ACHN (cell line): ENCODE measurements around the gene MAG.

Experiments
- DNase-seq: peaks from one replicate; pipeline ENCODE4 v3.0.0-alpha.2; 2015
- in situ Hi-C: cut with HindIII; loops from 2 replicates; pipeline ENCODE4 v1.10.0; 2017; ENCODE audit warnings: low sequenced_read_pairs, low pct_ligation_motif_present, low pct_unique_long_range_greater_than_20kb

Gene MAG

DNA sequence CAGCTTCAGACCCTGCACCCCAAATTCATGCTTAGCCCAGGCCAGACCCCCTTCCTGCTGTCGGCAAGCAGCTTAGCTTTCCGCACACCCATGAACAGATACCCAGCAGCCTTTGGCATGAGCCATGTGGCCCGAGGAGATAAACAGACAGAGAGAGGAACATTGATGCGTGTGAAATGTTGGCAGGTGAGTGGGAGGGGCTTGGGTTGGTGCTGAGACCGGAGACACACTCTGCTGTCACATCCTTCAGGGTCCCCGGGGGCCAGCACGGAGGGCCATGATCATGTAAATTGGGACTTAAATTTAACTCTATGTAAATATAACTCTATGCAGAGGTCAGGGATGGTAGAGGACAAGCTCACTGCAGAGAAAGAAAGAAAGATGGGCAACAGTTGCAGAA is 38.5 kb downstream of the MAG start:
- DNase-seq: no peak
- in situ Hi-C loops: no loop called here

GRCh38 chr19:35331551-35332214 is 39.7 kb downstream of the MAG start:
- DNase-seq: no peak
- in situ Hi-C loops: no loop called here

DNA sequence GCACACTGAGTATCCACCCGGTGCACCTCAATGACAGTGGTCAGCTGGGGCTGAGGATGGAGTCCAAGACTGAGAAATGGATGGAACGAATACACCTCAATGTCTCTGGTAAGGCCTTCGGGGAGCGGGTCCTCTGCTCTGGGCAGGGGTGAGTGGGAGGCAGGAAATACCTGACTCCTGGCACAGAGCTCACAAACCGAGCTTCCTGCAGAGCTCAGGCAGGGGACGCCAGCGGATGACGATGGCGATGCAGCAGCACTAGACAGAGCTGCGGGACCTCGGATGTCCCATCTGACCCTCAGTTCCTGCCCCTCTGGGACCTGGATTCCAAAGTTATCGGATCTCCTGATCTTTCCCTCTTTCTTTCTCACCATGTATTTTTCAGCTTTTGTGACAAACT is 40.9 kb downstream of the MAG start:
- in situ Hi-C loops: no loop called here

DNA sequence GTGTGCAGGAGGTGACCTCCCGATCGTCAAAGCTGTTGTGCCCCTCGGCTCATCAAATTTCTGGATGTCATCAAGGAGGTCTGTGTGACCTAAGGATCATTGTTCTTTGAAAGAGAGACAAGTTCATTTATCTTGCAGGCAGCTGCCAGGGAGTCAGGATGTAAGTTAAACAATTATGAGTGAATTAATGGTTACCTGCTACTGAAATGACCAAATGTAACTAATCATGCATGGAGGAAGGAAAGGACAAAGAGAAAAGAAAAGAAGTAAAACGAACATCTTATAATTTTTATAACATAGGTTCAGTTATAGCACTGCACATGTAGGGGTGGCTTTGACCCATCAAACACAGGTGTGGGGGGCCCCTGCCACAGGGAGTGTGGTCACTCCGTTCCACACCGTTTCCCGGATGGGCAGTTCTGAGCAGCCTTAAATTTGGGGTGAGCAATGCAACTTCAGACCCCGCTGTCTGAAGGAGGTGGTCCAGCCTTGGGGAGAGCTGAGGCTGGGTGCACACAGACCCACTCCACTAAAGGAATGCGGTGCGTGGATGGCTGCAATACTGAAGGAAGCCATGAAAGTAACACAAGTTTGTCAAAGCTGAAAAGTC is 42.3 kb downstream of the MAG start:
- in situ Hi-C loops: no loop called here
- no peak for DNase-seq

More for the DNA sequence above, 40.9 kb downstream of the MAG start:
- no peak for DNase-seq

- in situ Hi-C loops: no loop called here
- DNase-seq: no peak
Observed at GRCh38 chr19:35336166-35336955, 44.4 kb downstream of the MAG start.

DNA sequence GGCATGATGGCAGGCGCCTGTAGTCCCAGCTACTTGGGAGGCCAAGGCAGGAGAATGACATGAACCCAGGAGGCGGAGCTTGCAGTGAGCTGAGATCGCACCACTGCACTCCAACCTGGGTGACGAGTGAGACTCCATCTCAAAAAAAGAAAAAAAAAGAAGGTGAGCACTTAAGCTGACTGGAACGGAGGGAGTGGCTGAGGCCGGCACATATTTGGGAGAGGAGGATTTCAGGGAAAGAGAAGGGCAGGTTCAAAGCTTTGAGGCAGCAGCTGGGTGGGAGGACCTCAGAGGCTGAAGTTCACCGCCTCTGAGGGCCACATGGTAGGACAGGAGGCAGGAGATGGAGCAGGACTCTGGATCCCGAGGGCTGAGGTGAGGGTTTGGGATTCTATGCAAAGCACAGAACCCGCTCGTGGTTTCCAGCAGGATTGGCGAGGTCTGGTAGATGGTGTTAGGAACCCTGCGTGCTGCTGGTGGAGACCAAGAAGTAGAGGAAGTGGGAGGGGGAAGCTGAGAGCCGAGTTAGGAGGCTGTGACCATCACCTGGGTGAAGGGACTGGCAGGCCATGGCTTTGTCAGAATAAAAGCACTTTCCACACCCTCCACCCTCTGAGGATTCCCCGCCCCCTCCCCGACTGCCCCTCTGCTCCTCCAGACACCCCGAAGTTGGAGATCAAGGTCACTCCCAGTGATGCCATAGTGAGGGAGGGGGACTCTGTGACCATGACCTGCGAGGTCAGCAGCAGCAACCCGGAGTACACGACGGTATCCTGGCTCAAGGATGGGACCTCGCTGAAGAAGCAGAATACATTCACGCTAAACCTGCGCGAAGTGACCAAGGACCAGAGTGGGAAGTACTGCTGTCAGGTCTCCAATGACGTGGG is 45.4 kb downstream of the MAG start:
- DNase-seq: no peak
- in situ Hi-C loops: no loop called here

DNA sequence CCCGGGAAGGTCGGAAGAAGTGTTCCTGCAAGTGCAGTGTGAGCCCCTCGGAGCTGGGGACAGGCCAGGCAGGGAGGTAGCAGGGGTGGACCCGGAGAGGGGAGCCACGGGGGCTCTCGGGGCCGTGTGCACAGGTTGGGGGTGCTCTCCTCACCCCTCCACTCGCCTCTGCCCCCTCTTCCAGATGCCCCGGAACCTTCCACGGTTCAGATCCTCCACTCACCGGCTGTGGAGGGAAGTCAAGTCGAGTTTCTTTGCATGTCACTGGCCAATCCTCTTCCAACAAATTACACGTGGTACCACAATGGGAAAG is 46.0 kb downstream of the MAG start:
- no peak for DNase-seq
- in situ Hi-C loops: no loop called here

GRCh38 chr19:35340431-35340830 is 48.5 kb downstream of the MAG start:
- DNase-seq: no peak
- in situ Hi-C loops: no loop called here

DNA sequence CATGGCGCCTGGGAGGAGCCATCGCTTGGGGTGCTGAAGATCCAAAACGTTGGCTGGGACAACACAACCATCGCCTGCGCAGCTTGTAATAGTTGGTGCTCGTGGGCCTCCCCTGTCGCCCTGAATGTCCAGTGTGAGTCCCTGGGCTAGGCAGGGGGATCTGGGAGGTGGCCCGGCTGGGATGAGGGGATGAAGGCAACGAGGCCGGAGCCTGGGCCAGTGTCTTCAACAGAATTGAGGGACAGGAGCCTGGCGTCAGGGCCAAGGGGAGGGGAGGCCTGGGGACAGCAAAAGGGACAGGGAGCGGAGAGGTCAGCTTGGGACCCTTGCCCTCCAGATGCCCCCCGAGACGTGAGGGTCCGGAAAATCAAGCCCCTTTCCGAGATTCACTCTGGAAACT is 49.0 kb downstream of the MAG start:
- in situ Hi-C loops: no loop called here
- no peak for DNase-seq

DNA sequence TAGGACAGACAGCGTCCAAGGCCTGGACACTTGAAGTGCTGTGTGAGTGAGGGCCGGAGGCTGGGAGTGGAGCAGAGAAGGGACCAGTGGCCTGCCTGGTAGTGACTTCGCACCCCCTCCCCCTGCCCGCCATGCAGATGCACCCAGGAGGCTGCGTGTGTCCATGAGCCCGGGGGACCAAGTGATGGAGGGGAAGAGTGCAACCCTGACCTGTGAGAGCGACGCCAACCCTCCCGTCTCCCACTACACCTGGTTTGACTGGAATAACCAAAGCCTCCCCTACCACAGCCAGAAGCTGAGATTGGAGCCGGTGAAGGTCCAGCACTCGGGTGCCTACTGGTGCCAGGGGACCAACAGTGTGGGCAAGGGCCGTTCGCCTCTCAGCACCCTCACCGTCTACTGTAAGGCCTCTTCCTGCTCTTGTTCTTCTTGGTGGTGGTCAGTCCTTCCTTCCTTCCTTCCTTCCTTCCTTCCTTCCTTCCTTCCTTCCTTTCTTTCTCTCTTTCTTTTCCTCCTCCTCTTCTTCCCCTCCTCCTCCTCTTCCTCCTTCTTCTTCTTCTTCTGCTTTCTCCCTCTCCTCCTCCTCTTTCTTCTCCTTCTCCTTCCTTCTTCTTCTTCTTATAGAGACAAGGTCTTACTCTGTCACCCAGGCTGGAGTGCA is 49.7 kb downstream of the MAG start:
- in situ Hi-C loops: no loop called here
- no peak for DNase-seq

- DNase-seq: no peak
- in situ Hi-C loops: no loop called here
Observed at GRCh38 chr19:35342430-35342829, 50.5 kb downstream of the MAG start.

DNA sequence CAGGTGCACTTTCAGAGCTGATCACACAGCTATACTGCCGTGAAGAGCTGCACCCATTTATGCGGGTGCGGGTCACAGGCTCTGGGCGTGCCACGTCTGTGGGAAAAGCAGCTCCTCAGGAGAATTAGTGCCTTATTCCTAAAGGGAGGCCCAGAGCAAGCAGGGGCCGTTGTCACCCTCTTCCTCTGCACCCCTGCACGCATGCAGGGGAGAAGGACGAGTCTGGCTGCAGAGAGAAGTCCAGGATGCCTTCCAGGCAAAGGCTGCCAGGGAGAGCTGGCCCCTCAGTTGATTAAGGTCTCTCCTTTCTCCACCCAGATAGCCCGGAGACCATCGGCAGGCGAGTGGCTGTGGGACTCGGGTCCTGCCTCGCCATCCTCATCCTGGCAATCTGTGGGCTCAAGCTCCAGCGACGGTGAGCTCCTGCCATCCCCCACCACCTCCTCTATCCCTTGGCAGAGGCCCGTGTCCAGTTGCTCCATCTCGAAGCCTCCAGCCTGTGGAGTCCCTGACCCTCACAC is 52.6 kb downstream of the MAG start:
- no peak for DNase-seq
- in situ Hi-C loops: no loop called here

- in situ Hi-C loops: no loop called here
Observed at GRCh38 chr19:35345671-35346111, 53.7 kb downstream of the MAG start.

DNA sequence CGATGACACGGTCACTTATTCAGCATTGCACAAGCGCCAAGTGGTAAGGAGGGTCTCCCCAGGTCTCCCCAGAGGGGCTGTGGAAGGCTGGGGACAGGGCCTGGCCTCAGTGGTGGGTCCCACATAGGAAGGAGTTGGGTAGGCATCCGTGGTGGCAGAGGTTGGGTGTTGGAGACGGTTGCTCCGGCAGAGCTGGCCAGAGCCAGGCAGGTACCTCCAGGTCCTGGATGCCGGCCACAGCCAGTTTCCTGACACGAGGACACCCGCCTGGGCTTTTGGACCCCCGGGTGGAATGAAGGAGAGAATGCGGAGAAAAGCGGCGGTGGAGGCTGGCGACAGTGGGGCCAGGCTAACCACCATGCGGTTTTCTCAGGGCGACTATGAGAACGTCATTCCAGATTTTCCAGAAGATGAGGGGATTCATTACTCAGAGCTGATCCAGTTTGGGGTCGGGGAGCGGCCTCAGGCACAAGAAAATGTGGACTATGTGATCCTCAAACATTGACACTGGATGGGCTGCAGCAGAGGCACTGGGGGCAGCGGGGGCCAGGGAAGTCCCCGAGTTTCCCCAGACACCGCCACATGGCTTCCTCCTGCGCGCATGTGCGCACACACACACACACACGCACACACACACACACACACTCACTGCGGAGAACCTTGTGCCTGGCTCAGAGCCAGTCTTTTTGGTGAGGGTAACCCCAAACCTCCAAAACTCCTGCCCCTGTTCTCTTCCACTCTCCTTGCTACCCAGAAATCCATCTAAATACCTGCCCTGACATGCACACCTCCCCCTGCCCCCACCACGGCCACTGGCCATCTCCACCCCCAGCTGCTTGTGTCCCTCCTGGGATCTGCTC is 54.5 kb downstream of the MAG start:
- DNase-seq: no peak

More at GRCh38 chr19:35345671-35346111, 53.7 kb downstream of the MAG start:
- no peak for DNase-seq

GRCh38 chr19:35347171-35347929 is 55.4 kb downstream of the MAG start, which contains the start of gene FFAR1:
Gene FFAR1 (plus strand): TSS chr19:35347902. CDS start chr19:35351552, 3,650 bp downstream.
- in situ Hi-C loops: no loop called here
- DNase-seq: no peak

More for the DNA sequence above, 54.5 kb downstream of the MAG start:
- in situ Hi-C loops: no loop called here

DNA sequence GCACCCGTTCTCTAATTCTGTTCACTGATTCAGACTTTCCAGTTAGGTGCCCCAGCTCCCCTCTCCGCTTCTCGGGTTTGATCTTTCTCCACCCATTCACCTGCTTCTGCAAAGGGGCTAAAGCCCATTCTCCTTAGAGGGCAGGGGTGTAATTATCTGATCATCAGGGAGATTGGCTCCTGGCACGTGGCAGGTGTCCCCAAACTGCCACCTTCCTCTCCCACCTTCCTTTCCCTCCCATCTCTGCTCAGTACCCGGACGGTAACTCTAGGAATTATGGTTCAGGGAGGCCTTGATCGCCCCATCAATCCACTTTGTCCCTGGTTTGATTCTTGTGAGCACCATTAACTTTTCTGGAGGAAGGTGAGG is 56.0 kb downstream of the MAG start:
- no peak for DNase-seq
- in situ Hi-C loops: no loop called here
